ENCODE measurements around the gene C17orf107.

Gene C17orf107

GRCh38 chr17:4950075-4950745 lies 50.9 kb downstream of the C17orf107 start:
- no peak for DNase-seq

- DNase-seq: no peak
Observed at GRCh38 chr17:4950746-4951204, 51.4 kb downstream of the C17orf107 start, which contains the start of gene ENO3. TSS of gene ENO3 (plus strand) at chr17:4951119. CDS start at chr17:4951830, 711 bp downstream.

- DNase-seq: no peak
Observed at GRCh38 chr17:4951486-4951885, 52.1 kb downstream of the C17orf107 start.

Data from GDM1 (cell line).